EH (cell line): Measurements from ENCODE around the gene SARS1.

Source experiments
- DNase-seq: peaks from one replicate; pipeline ENCODE4 v3.0.0-alpha.2; 2015; ENCODE audit warnings: low read depth

The SARS1 gene

DNA sequence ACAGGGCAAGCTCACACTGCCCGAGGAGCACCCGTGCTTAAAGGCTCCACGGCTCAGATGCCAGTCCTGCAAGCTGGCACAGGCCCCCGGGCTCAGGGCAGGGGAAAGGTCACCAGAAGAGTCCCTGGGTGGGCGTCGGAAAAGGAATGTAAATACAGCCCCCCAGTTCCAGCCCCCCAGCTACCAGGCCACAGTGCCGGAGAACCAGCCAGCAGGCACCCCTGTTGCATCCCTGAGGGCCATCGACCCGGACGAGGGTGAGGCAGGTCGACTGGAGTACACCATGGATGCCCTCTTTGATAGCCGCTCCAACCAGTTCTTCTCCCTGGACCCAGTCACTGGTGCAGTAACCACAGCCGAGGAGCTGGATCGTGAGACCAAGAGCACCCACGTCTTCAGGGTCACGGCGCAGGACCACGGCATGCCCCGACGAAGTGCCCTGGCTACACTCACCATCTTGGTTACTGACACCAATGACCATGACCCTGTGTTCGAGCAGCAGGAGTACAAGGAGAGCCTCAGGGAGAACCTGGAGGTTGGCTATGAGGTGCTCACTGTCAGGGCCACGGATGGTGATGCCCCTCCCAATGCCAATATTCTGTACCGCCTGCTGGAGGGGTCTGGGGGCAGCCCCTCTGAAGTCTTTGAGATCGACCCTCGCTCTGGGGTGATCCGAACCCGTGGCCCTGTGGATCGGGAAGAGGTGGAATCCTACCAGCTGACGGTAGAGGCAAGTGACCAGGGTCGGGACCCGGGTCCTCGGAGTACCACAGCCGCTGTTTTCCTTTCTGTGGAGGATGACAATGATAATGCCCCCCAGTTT, 36.9 kb downstream of the SARS1 start:
- DNase-seq = no peak

DNA sequence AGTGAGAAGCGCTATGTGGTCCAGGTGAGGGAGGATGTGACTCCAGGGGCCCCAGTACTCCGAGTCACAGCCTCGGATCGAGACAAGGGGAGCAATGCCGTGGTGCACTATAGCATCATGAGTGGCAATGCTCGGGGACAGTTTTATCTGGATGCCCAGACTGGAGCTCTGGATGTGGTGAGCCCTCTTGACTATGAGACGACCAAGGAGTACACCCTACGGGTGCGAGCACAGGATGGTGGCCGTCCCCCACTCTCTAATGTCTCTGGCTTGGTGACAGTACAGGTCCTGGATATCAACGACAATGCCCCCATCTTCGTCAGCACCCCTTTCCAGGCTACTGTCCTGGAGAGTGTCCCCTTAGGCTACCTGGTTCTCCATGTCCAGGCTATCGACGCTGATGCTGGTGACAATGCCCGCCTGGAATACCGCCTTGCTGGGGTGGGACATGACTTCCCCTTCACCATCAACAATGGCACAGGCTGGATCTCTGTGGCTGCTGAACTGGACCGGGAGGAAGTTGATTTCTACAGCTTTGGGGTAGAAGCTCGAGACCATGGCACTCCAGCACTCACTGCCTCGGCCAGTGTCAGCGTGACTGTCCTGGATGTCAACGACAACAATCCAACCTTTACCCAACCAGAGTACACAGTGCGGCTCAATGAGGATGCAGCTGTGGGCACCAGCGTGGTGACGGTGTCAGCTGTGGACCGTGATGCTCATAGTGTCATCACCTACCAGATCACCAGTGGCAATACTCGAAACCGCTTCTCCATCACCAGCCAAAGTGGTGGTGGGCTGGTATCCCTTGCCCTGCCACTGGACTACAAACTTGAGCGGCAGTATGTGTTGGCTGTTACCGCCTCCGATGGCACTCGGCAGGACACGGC, 37.8 kb downstream of the SARS1 start:
- no peak for DNase-seq

DNA sequence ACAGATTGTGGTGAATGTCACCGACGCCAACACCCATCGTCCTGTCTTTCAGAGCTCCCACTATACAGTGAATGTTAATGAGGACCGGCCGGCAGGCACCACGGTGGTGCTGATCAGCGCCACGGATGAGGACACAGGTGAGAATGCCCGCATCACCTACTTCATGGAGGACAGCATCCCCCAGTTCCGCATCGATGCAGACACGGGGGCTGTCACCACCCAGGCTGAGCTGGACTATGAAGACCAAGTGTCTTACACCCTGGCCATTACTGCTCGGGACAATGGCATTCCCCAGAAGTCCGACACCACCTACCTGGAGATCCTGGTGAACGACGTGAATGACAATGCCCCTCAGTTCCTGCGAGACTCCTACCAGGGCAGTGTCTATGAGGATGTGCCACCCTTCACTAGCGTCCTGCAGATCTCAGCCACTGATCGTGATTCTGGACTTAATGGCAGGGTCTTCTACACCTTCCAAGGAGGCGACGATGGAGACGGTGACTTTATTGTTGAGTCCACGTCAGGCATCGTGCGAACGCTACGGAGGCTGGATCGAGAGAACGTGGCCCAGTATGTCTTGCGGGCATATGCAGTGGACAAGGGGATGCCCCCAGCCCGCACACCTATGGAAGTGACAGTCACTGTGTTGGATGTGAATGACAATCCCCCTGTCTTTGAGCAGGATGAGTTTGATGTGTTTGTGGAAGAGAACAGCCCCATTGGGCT, 38.6 kb downstream of the SARS1 start:
- no peak for DNase-seq

DNA sequence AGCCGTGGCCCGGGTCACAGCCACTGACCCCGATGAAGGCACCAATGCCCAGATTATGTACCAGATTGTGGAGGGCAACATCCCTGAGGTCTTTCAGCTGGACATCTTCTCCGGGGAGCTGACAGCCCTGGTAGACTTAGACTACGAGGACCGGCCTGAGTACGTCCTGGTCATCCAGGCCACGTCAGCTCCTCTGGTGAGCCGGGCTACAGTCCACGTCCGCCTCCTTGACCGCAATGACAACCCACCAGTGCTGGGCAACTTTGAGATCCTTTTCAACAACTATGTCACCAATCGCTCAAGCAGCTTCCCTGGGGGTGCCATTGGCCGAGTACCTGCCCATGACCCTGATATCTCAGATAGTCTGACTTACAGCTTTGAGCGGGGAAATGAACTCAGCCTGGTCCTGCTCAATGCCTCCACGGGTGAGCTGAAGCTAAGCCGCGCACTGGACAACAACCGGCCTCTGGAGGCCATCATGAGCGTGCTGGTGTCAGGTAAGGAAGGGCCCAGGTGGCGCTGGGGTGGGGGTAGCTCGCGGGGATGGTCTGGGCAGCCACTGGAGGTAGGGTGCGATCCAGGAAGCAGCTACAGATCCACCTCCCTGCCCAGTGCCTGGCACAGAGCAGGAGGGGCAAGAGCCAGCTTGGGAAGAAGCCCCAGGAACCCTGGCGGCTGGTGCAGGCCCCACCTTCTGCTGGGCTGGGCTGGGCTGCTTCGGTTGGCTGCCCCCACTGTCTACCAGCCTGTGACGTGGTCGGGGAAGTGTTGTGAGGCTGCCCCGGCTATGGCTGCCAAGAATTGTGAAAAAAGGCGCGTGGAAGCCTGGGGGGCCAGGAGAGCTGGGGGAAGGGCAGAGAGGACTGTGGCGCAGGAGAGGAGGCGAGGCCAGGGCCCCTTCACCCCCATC, 39.4 kb downstream of the SARS1 start:
- DNase-seq = no peak

- DNase-seq = peak; percentile 54
These were observed 40.3 kb downstream of the SARS1 start for GRCh38 chr1:109253803-109254620.

DNA sequence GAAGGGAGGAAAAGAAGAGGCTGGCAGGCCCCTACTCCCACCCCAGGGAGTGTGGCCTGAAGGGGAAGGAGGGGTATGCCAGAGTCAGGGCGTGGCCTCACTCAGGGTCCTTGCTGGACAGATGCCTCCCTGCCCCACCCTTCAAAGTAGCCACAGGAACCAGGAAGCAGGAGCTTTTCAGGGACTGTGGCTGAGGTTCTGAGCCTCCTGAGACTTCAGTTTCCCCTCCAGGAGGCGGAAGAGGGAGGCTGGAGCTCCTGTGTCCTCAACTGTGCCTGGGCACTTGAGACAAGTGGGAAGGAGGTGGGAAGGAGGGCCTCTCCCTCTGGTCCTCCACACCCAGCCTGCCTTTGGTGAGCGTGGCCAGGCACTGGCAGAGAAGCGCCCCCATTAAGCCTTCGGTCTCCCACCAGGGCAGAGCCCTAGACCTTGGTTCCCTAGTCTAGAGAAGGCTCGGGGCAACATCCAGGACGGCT, 40.9 kb downstream of the SARS1 start:
- peak; percentile 21 for DNase-seq

GRCh38 chr1:109255097-109255651, 41.5 kb downstream of the SARS1 start:
- DNase-seq = no peak

DNA sequence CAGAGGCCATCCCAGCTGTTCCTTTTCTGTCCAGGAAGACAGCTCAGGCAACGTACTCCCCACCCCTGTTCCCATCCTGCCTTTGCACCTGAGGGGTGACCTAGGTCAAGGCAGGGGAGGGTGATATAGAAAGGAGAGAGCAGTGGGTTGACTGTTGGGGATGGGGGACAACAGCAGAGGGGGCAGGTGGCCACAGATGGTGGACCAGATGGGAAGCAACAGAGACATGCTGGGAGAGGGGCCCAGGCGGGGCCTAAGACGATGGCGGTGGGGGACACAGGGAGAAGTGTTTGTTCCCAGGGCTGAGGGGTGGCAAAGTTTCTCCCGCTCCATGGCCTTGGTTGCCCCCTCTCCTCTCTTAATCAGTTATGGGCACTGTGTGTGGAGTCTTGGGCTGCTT, 42.0 kb downstream of the SARS1 start:
- DNase-seq = no peak

DNA sequence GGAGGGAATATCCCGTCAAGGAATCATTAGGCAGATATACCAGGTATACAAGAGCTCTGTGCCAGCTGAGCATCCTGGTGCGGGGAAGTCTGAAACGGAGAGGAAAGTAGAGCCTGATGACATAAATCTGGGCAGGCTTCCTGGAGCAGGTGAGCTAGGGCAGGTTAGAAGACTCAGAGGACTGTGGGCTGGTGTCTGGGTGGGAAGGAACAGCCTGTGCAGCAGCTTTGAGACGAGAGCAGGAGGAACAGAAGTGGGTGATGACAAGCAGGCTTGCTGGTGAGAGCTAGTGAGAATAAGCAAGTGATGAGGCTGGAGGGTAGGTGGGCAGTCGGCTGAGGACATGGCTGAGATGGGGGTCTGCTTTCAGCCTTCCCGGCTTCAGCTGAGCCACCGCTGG, 42.4 kb downstream of the SARS1 start:
- no peak for DNase-seq

- peak; percentile 72 for DNase-seq
These were observed 43.4 kb downstream of the SARS1 start for GRCh38 chr1:109256971-109257681.

GRCh38 chr1:109257682-109258421, 44.1 kb downstream of the SARS1 start:
- DNase-seq = no peak

GRCh38 chr1:109258481-109259466, 45.1 kb downstream of the SARS1 start:
- no peak for DNase-seq

DNA sequence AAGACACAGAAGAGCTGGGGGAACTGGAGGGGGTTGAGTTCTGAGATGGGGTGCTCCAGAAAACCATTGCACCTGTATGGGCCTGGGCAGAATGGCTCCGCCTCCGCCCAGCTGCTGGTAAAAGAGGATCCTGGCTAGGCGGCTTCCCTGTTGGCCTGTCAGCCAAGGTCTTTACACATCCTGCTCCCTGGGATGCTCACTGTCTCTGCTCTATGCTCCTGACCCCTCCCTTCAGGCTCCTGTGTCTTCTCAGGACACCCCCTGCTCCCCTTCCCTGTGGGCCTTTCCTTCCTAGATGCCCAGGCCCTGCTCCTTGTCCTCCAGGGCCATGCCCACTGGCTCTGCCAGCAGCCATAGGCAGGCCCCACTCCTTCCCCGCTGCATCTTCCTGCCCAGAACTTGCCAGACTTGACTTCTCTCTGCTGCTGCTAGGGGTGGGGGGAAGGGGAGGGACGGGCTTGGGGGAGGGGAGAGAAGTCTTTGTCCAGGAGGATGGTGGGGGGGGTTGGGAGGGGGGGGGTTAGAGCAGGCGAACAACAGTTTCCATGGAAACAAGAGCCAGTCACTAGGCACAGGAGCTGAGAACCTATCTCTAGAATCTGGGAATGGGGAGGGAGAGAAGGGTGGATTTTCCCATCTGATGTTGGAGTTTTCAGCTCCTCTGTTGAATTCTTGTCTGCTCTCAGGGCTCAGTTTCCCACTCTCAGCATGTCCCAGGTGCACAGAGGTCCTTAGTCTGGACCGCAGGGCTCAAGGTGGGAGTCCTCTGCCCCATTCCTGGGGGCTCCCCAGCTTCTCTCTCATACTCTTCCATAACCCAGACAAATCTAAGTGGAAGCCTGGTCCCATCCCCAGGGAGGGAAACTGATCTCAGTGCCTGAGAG, 46.2 kb downstream of the SARS1 start:
- DNase-seq = no peak

DNA sequence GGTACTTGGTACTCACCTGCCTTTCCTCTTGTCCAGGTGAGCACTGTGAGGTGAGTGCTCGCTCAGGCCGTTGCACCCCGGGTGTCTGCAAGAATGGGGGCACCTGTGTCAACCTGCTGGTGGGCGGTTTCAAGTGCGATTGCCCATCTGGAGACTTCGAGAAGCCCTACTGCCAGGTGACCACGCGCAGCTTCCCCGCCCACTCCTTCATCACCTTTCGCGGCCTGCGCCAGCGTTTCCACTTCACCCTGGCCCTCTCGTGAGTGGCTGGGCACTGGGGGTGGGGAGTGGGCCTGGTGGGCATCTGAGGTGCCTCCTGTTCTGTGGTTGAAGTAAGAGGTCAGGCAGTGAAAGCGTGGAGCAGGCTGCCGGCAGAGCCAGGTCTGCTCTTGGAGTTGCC, 47.3 kb downstream of the SARS1 start:
- DNase-seq = no peak

GRCh38 chr1:109261578-109261977, 47.9 kb downstream of the SARS1 start:
- DNase-seq = no peak
